ENCODE data around the gene ENAM.

- TF ChIP-seq CTCF (IDR thresholded peaks at IDR 0.05; ENCODE audit: low read length) (no peak), EZH2 (IDR thresholded peaks at IDR 0.05; ENCODE audit: borderline replicate concordance, low read length) (no peak)
Measured at GRCh38 chr4:70660106-70660505, 31.6 kb downstream of the ENAM start.

Data from OCI-LY1 (cell line).